CD4-positive, CD25-positive, alpha-beta regulatory T cell (primary cell): ENCODE results near the gene KRT27. TPM values are rescaled to one million over a fixed set of nuclear protein-coding genes. Genes with fewer than 3 reads are reported as not detected.

Experiments
- ATAC-seq, 2 donors: fragments of 150-1000 bp; cut with Tn5 transposase; one replicate each; pipeline ENCODE4 v1.10.0; 2021; ENCODE audit warnings: low read depth in 2 of 2, moderate number of reproducible peaks in 2 of 2, moderate library complexity in 1 of 2
- DNase-seq, 3 donors: peaks; one replicate each; pipeline versions ENCODE4 v3.0.0 to v3.0.0-alpha.2; 2012 to 2022; ENCODE audit warnings: mixed read lengths in 1 of 3
- H3K27ac ChIP-seq: one replicate; pipeline ENCODE4 v1.7.0; 2013; ENCODE audit warnings: mild to moderate bottlenecking, low read length; ENCODE audit not compliant: insufficient read depth, poor library complexity, severe bottlenecking
- H3K27me3 ChIP-seq: one replicate; pipeline ENCODE4 v1.7.0; 2013; ENCODE audit warnings: low read length; ENCODE audit not compliant: control insufficient read depth, insufficient read depth
- H3K36me3 ChIP-seq: one replicate; pipeline ENCODE4 v1.7.0; 2013; ENCODE audit warnings: mild to moderate bottlenecking, low read length, moderate library complexity; ENCODE audit not compliant: control insufficient read depth, insufficient read depth
- H3K4me1 ChIP-seq: 2 replicates; pipeline ENCODE4 v1.7.0; 2013; ENCODE audit warnings: mild to moderate bottlenecking, low read length; ENCODE audit not compliant: insufficient read depth, control insufficient read depth, poor library complexity, severe bottlenecking
- H3K4me3 ChIP-seq: one replicate; pipeline ENCODE4 v1.7.0; 2013; ENCODE audit warnings: low read depth, mild to moderate bottlenecking, low read length, moderate library complexity
- H3K9me3 ChIP-seq, 2 experiments: 1 replicate in 1 of 2; 2 replicates in 1 of 2; pipeline ENCODE4 v1.7.0; 2013; ENCODE audit warnings: low read length in 2 of 2, mild to moderate bottlenecking in 1 of 2, moderate library complexity in 1 of 2; ENCODE audit not compliant: control insufficient read depth in 2 of 2
- H3K27ac Mint-ChIP-seq, 3 donors: one replicate each; pipeline ENCODE4 v1.8.0; 2020 to 2022; ENCODE audit warnings: mild to moderate bottlenecking in 3 of 3, mixed read lengths in 3 of 3, moderate library complexity in 2 of 3
- H3K27me3 Mint-ChIP-seq: one replicate; pipeline ENCODE4 v1.8.0; 2022; ENCODE audit warnings: mild to moderate bottlenecking, mixed read lengths
- H3K36me3 Mint-ChIP-seq: one replicate; pipeline ENCODE4 v1.8.0; 2020; ENCODE audit warnings: mixed read lengths
- H3K4me1 Mint-ChIP-seq, 4 donors: one replicate each; pipeline ENCODE4 v1.8.0; 2020 to 2022; ENCODE audit warnings: mixed read lengths in 4 of 4, mild to moderate bottlenecking in 1 of 4
- H3K4me3 Mint-ChIP-seq, 4 donors: one replicate each; pipeline ENCODE4 v1.8.0; 2020 to 2022; ENCODE audit warnings: mild to moderate bottlenecking in 4 of 4, mixed read lengths in 4 of 4, moderate library complexity in 3 of 4
- H3K9me3 Mint-ChIP-seq, 7 donors: one replicate each; pipeline ENCODE4 v1.8.0; 2020 to 2022; ENCODE audit warnings: mixed read lengths in 7 of 7, mild to moderate bottlenecking in 3 of 7, moderate library complexity in 2 of 7
- polyA plus RNA-seq, 4 donors: library from polyadenylated mRNA; unstranded; fragments of 300-500 nt; fragmentation: Illumina TruSeq; gene quantifications; one replicate each; pipeline ENCODE4 v1.2.3, GENCODE V29; 2021
- total RNA-seq: library from RNA; stranded (reverse); gene quantifications from one replicate; pipeline ENCODE4 v1.2.3, GENCODE V29; 2022

The KRT27 gene
- total and polyA plus RNA-seq, 5 donors from 2014 or later: not detected

- H3K36me3 Mint-ChIP-seq: peaks cover 40% of the 10 kb centered on the region
- DNase-seq: no peak
- no peak within 1 kb of the TSS for H3K4me3 ChIP-seq
- peak within 1 kb of the TSS in 2 of 4 donors; percentile 12 to 92 for H3K4me3 Mint-ChIP-seq
- H3K27ac ChIP-seq: no peak within 1 kb of the TSS
- no peaks in the 10 kb centered on the region for H3K9me3 ChIP-seq
- peaks cover 4% of the 10 kb centered on the region for H3K36me3 ChIP-seq
- H3K9me3 Mint-ChIP-seq: peaks cover 0 to 6% (median 3%) of the 10 kb centered on the region in 7 donors
- H3K27ac Mint-ChIP-seq: no peak within 1 kb of the TSS
- no peaks in the 10 kb centered on the region for H3K27me3 Mint-ChIP-seq
- ATAC-seq: no peak
- peaks cover 5 to 31% (median 12%) of the 10 kb centered on the region in 4 donors for H3K4me1 Mint-ChIP-seq
- H3K4me1 ChIP-seq: no peaks in the 10 kb centered on the region
- H3K27me3 ChIP-seq: no peaks in the 10 kb centered on the region
Observed at GRCh38 chr17:40822132-40822812, 39.9 kb upstream of the KRT27 start, which contains the start of gene KRT10. Gene KRT10, minus strand, starts transcription at chr17:40822614. Its CDS starts 29 bp downstream, at chr17:40822585.

DNA sequence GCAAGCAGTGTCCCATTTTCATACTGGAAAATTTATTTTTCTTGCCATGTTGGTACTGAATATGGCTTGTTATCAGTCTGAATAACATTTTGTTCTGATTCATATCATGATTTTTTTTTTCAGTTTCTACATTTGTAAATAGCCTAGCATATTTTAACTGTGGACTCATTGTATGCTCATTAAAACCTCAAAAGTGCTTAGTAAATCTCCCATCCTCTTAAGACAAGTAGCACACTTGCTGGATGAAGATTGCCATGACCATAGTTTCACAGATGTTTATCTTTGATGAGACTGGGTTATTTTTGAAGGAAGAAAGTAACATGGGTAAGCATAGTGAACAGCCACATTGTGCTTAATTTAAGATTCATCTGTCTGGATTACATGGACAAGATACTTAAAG, 39.2 kb upstream of the KRT27 start:
- Mint-ChIP-seq H3K4me3 (peak overlapping the region in 1 of 4 donors; percentile 92), H3K27me3 (no peaks in the 10 kb centered on the region), H3K9me3 (peaks cover 0 to 10% (median 5%) of the 10 kb centered on the region in 7 donors), H3K27ac (no peak overlapping the region), H3K36me3 (peaks cover 45% of the 10 kb centered on the region), H3K4me1 (peaks cover 5 to 35% (median 15%) of the 10 kb centered on the region in 4 donors)
- Histone ChIP-seq H3K4me3 (no peak overlapping the region), H3K4me1 (no peaks in the 10 kb centered on the region), H3K27me3 (no peaks in the 10 kb centered on the region), H3K27ac (no peak overlapping the region), H3K9me3 (no peaks in the 10 kb centered on the region), H3K36me3 (peaks cover 5% of the 10 kb centered on the region)
- DNase-seq: no peak
- ATAC-seq: no peak

DNA sequence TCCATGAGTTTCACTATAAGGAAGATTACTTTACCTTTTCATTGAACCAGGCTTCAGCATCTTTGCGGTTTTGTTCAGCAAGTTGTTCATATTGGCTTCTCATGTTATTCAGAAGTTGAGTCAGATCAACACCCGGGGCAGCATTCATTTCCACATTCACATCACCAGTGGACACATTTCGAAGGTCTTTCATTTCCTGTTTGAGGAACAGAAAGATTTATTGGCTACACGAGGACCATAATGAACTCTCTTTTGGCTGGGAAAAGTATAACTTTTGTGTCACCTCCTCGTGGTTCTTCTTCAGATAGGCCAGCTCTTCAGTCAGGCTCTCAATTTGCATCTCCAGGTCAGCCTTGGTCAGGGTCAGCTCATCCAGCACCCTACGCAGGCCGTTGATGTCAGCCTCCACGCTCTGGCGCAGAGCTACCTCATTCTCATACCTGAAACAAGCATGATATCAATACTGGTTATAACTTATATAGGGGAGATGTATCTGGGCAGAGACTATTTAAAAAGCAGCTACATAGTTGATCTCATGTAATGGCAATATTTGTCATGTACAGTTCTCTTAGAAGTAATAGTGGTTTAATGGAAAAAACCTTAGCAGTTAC, 38.0 kb upstream of the KRT27 start:
- H3K4me3 ChIP-seq: no peak overlapping the region
- Mint-ChIP-seq H3K36me3 (peaks cover 39% of the 10 kb centered on the region), H3K9me3 (peaks cover 0 to 12% (median 3%) of the 10 kb centered on the region in 7 donors), H3K4me1 (peaks cover 5 to 32% (median 14%) of the 10 kb centered on the region in 4 donors), H3K27me3 (no peaks in the 10 kb centered on the region), H3K4me3 (peak overlapping the region; percentile 53 to 92 (median 74)), H3K27ac (peak overlapping the region in 2 of 3 donors; percentile 71 to 93)
- no peak for DNase-seq
- H3K36me3 ChIP-seq: peaks cover 5% of the 10 kb centered on the region
- H3K27ac ChIP-seq: no peak overlapping the region
- ATAC-seq: no peak
- H3K4me1 ChIP-seq: no peaks in the 10 kb centered on the region
- H3K27me3 ChIP-seq: no peaks in the 10 kb centered on the region
- no peaks in the 10 kb centered on the region for H3K9me3 ChIP-seq

GRCh38 chr17:40819528-40820125, 37.3 kb upstream of the KRT27 start:
- peaks cover 0 to 12% (median 4%) of the 10 kb centered on the region in 7 donors for H3K9me3 Mint-ChIP-seq
- Histone ChIP-seq H3K4me3 (peak overlapping the region; percentile 92), H3K27ac (peak overlapping the region; percentile 87), H3K36me3 (peaks cover 5% of the 10 kb centered on the region), H3K9me3 (no peaks in the 10 kb centered on the region), H3K27me3 (no peaks in the 10 kb centered on the region), H3K4me1 (no peaks in the 10 kb centered on the region)
- H3K36me3 Mint-ChIP-seq: peaks cover 37% of the 10 kb centered on the region
- ATAC-seq (no peak), DNase-seq (no peak)
- H3K4me1 Mint-ChIP-seq: peaks cover 5 to 32% (median 14%) of the 10 kb centered on the region in 4 donors
- peak overlapping the region; percentile 81 to 94 (median 92) for H3K4me3 Mint-ChIP-seq
- peak overlapping the region; percentile 79 to 93 (median 85) for H3K27ac Mint-ChIP-seq
- H3K27me3 Mint-ChIP-seq: no peaks in the 10 kb centered on the region

DNA sequence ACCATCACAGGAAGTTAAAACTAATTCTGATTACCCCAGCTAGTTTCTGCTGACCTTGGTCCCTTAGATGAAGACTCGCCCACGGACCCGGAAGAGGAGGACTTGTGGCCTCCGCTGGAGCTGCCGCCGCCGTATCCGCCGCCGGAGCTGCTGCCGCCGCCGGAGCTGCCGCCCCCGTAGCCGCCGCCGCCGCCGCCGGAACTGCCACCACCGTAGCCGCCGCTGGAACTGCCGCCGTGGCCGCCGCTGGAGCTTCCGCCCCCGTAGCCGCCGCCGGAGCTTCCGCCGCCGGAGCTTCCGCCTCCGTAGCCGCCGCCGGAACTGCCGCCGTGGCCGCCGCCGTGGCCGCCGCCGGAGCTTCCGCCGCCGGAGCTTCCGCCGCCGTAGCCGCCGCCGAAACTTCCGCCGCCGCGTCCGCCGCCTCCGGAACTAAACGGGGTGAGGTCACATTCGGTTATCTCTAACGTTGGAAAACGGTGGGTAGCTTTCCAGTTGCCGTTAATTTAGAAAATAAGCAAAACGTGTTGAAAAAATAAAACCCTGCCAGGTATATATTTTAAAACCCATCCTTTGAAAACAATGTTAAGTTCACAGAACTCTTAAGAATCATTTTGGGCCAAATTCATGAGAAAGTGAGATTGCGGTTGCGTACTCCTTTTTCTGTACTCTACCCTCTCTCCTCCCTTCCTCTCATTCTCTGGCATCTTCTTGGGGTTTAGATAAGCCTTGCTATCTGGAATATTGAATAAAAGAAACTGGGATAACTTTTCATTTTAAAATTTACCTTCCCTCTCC, 36.6 kb upstream of the KRT27 start:
- ATAC-seq (peak; percentile 85 to 88), DNase-seq (peak; percentile 79 to 92 (median 86))
- H3K4me1 ChIP-seq: no peaks in the 10 kb centered on the region
- H3K27me3 Mint-ChIP-seq: no peaks in the 10 kb centered on the region
- H3K9me3 Mint-ChIP-seq: peaks cover 0 to 12% (median 5%) of the 10 kb centered on the region in 7 donors
- peaks cover 5% of the 10 kb centered on the region for H3K36me3 ChIP-seq
- H3K27ac Mint-ChIP-seq: peak overlapping the region; percentile 93 to 96 (median 93)
- H3K4me1 Mint-ChIP-seq: peaks cover 5 to 32% (median 14%) of the 10 kb centered on the region in 4 donors
- H3K27ac ChIP-seq: peak overlapping the region; percentile 87
- peak overlapping the region; percentile 97 for H3K4me3 ChIP-seq
- peak overlapping the region; percentile 92 to 99 (median 94) for H3K4me3 Mint-ChIP-seq
- H3K36me3 Mint-ChIP-seq: peaks cover 37% of the 10 kb centered on the region
- no peaks in the 10 kb centered on the region for H3K27me3 ChIP-seq
- H3K9me3 ChIP-seq: no peaks in the 10 kb centered on the region

DNA sequence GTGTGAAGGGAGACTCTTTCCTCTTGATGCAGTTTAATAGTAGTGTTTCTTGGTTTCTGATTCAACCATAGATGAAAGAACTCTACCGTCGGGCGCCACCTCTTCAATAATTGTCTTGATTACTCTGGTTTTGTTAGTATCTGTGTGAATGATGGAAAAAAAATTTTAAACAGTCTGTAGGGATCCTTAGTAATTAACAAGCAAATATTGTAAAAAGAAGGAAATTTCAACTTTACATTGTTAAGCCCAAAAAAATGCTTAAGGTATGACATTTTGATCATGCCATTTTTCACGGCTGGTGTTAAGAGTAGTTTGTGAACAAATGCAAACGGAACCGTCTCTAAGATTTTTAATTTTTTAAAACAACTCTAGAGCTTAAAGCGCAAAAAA, 36.0 kb upstream of the KRT27 start:
- ATAC-seq (no peak), DNase-seq (no peak)
- Mint-ChIP-seq H3K4me3 (peak overlapping the region; percentile 92 to 99 (median 94)), H3K27me3 (no peaks in the 10 kb centered on the region), H3K27ac (peak overlapping the region; percentile 93 to 96 (median 93)), H3K36me3 (peaks cover 37% of the 10 kb centered on the region), H3K9me3 (peaks cover 0 to 12% (median 5%) of the 10 kb centered on the region in 7 donors), H3K4me1 (peaks cover 5 to 32% (median 14%) of the 10 kb centered on the region in 4 donors)
- Histone ChIP-seq H3K9me3 (no peaks in the 10 kb centered on the region), H3K4me1 (no peaks in the 10 kb centered on the region), H3K27me3 (peaks cover 3% of the 10 kb centered on the region), H3K4me3 (peak overlapping the region; percentile 97), H3K36me3 (peaks cover 5% of the 10 kb centered on the region), H3K27ac (peak overlapping the region; percentile 87)

- peaks cover 33% of the 10 kb centered on the region for H3K36me3 Mint-ChIP-seq
- peak overlapping the region; percentile 72 to 92 (median 80) for H3K4me3 Mint-ChIP-seq
- H3K36me3 ChIP-seq: peaks cover 5% of the 10 kb centered on the region
- peaks cover 0 to 12% (median 5%) of the 10 kb centered on the region in 7 donors for H3K9me3 Mint-ChIP-seq
- H3K27ac ChIP-seq: no peak overlapping the region
- H3K27me3 ChIP-seq: peaks cover 9% of the 10 kb centered on the region
- peaks cover 5 to 32% (median 14%) of the 10 kb centered on the region in 4 donors for H3K4me1 Mint-ChIP-seq
- no peak for ATAC-seq
- DNase-seq: no peak
- H3K4me1 ChIP-seq: no peaks in the 10 kb centered on the region
- H3K4me3 ChIP-seq: no peak overlapping the region
- peaks cover 9% of the 10 kb centered on the region for H3K27me3 Mint-ChIP-seq
- peak overlapping the region in 1 of 3 donors; percentile 76 for H3K27ac Mint-ChIP-seq
- no peaks in the 10 kb centered on the region for H3K9me3 ChIP-seq
Observed at GRCh38 chr17:40817103-40817682, 34.8 kb upstream of the KRT27 start.
